CD4-positive, alpha-beta T cell (primary cell): Measurements from ENCODE around the gene FUBP3. TPM values are rescaled to one million over a fixed set of nuclear protein-coding genes. Genes with fewer than 3 reads are reported as not detected.

Experiments
- ATAC-seq: fragments of 200-7000 bp; cut with Tn5 transposase; one replicate; pipeline ENCODE4 v1.10.0; 2022; ENCODE audit warnings: mild to moderate bottlenecking; ENCODE audit not compliant: poor library complexity
- CTCF ChIA-PET: fragments of 350-600 bp; sonication (Branson Sonifier 250); formaldehyde crosslinking; loops from one replicate; lab custom pipeline; 2021; ENCODE audit warnings: antibody characterized with exemption, inconsistent platforms; lab: Charles Lee
- POLR2A ChIA-PET: fragments of 350-600 bp; sonication (Branson Sonifier 250); formaldehyde crosslinking; loops from one replicate; lab custom pipeline; 2021; ENCODE audit warnings: antibody characterized with exemption, inconsistent platforms; lab: Charles Lee
- DNase-seq, 14 experiments: peaks; one replicate each; pipeline ENCODE4 v3.0.0-alpha.2; 2013 to 2020; ENCODE audit warnings: mixed read lengths in 2 of 14
- H3K27ac ChIP-seq, 2 donors: one replicate each; pipeline versions ENCODE4 v1.5.1 to v1.7.0; 2013; ENCODE audit warnings: low read length in 2 of 2, low read depth in 1 of 2, mild to moderate bottlenecking in 1 of 2
- H3K27me3 ChIP-seq, 2 experiments: 1 replicate in 1 of 2; 2 replicates in 1 of 2; pipeline versions ENCODE4 v1.6.1 to v1.7.0; 2013; ENCODE audit warnings: low read length in 2 of 2, control low read depth in 1 of 2, mild to moderate bottlenecking in 1 of 2, moderate library complexity in 1 of 2; ENCODE audit not compliant: insufficient read depth in 2 of 2, control insufficient read depth in 1 of 2
- H3K36me3 ChIP-seq: one replicate; pipeline ENCODE4 v1.6.1; 2013; ENCODE audit warnings: low read length, control low read depth; ENCODE audit not compliant: insufficient read depth
- H3K4me1 ChIP-seq: one replicate; pipeline ENCODE4 v1.6.1; 2013; ENCODE audit warnings: low read length, control low read depth; ENCODE audit not compliant: insufficient read depth
- H3K4me3 ChIP-seq: one replicate; pipeline ENCODE4 v1.5.1; 2013; ENCODE audit warnings: mild to moderate bottlenecking, low read length, moderate library complexity
- H3K9me3 ChIP-seq, 2 experiments: 1 replicate in 1 of 2; 2 replicates in 1 of 2; pipeline versions ENCODE4 v1.6.1 to v1.7.0; 2013; ENCODE audit warnings: low read length in 2 of 2, mild to moderate bottlenecking in 2 of 2, control low read depth in 1 of 2, moderate library complexity in 1 of 2; ENCODE audit not compliant: control insufficient read depth in 1 of 2, insufficient read depth in 1 of 2
- H3K27ac Mint-ChIP-seq: one replicate; pipeline ENCODE4 v1.8.0; 2020; ENCODE audit warnings: mixed read lengths
- H3K27me3 Mint-ChIP-seq: one replicate; pipeline ENCODE4 v1.8.0; 2021; ENCODE audit warnings: mixed read lengths
- H3K36me3 Mint-ChIP-seq: one replicate; pipeline ENCODE4 v1.8.0; 2021; ENCODE audit warnings: low read depth, mixed read lengths
- H3K4me1 Mint-ChIP-seq: one replicate; pipeline ENCODE4 v1.8.0; 2021; ENCODE audit warnings: low read depth, mixed read lengths
- H3K4me3 Mint-ChIP-seq: one replicate; pipeline ENCODE4 v1.8.0; 2020; ENCODE audit warnings: mild to moderate bottlenecking, mixed read lengths
- H3K9me3 Mint-ChIP-seq: one replicate; pipeline ENCODE4 v1.8.0; 2020; ENCODE audit warnings: mixed read lengths
- CTCF ChIP-seq: fragments of 200-600 bp; IDR thresholded peaks from one replicate; pipeline ENCODE4 v1.8.0; 2022; ENCODE audit warnings: antibody characterized with exemption, mild to moderate bottlenecking
- intact Hi-C, 2 experiments: fragments of 100-400 bp; cut with DNase I in 1 of 2; cut with micrococcal nuclease in 1 of 2; formaldehyde crosslinking; loops; one replicate each; pipeline versions ENCODE4 v1.15.1 to v1.9.0; 2023 to 2025; cut with DNase I, micrococcal nuclease
- total RNA-seq, 174 experiments: library from RNA in 2 of 174; stranded (reverse) in 2 of 174; gene quantifications; one replicate each; pipeline ENCODE4 v1.2.3 and lab custom pipeline; 2021 to 2026

FUBP3 gene
- total RNA-seq, 2 experiments from 2014 or later, result 21.2 to 30.2 TPM

GRCh38 chr9:130589754-130590153 lies 10.4 kb downstream of the FUBP3 start:
- H3K27ac ChIP-seq, result no peak overlapping the region
- H3K27me3 ChIP-seq, result no peaks in the 10 kb centered on the region
- TF ChIP-seq CTCF, result no peak
- Mint-ChIP-seq H3K36me3 (peaks cover 49% of the 10 kb centered on the region), H3K27ac (no peak overlapping the region), H3K9me3 (no peaks in the 10 kb centered on the region), H3K4me3 (no peak overlapping the region), H3K27me3 (no peaks in the 10 kb centered on the region), H3K4me1 (peaks cover 27% of the 10 kb centered on the region)
- H3K9me3 ChIP-seq, result no peaks in the 10 kb centered on the region
- intact Hi-C loops, result no loop called here
- H3K36me3 ChIP-seq, result peaks cover 15% of the 10 kb centered on the region
- CTCF ChIA-PET, result no interaction called here
- ATAC-seq (no peak), DNase-seq (no peak)
- POLR2A ChIA-PET, result no interaction called here
- H3K4me3 ChIP-seq, result no peak overlapping the region
- no peaks in the 10 kb centered on the region for H3K4me1 ChIP-seq

GRCh38 chr9:130590305-130590704 lies 10.9 kb downstream of the FUBP3 start:
- Mint-ChIP-seq H3K36me3 (peaks cover 47% of the 10 kb centered on the region), H3K27ac (no peak overlapping the region), H3K27me3 (no peaks in the 10 kb centered on the region), H3K9me3 (no peaks in the 10 kb centered on the region), H3K4me1 (peaks cover 24% of the 10 kb centered on the region), H3K4me3 (no peak overlapping the region)
- Histone ChIP-seq H3K9me3 (no peaks in the 10 kb centered on the region), H3K27me3 (no peaks in the 10 kb centered on the region), H3K4me3 (no peak overlapping the region), H3K27ac (no peak overlapping the region), H3K36me3 (peaks cover 16% of the 10 kb centered on the region), H3K4me1 (no peaks in the 10 kb centered on the region)
- ChIA-PET CTCF (no interaction called here), POLR2A (no interaction called here)
- no peak for TF ChIP-seq CTCF
- DNase-seq (no peak), ATAC-seq (no peak)
- intact Hi-C loops, result no loop called here

DNA sequence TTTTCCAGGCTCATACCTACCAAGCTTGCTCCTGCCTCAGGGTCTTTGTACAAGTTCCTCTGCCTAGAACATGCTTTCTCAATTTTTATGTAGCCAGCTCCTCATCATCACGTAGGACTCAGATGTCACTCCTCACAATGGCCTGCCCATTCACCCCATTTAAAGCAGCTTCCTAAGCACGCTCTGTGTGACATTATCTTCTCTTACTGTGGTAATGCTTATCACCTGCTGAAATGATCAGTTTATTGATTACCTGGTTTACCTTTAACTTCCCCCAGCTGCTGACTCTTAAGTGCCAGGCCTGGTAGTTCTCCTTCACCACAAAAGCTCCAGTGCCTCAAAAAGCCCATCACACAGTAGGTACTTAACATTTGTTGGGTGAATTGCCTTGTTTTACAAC lies 13.6 kb downstream of the FUBP3 start:
- intact Hi-C loops, result no loop called here

More for the DNA sequence above, 13.6 kb downstream of the FUBP3 start:
- Mint-ChIP-seq H3K4me1 (peaks cover 11% of the 10 kb centered on the region), H3K4me3 (no peak overlapping the region), H3K27ac (no peak overlapping the region), H3K27me3 (no peaks in the 10 kb centered on the region), H3K9me3 (no peaks in the 10 kb centered on the region), H3K36me3 (peaks cover 60% of the 10 kb centered on the region)
- H3K9me3 ChIP-seq, result no peaks in the 10 kb centered on the region
- ChIA-PET POLR2A (interaction anchor here (0.6 kb wide), 1 partner anchor 117 kb away, joined by 3 read pairs; no protein-coding TSS in a partner anchor), CTCF (no interaction called here)
- ATAC-seq (no peak), DNase-seq (no peak)
- no peak for TF ChIP-seq CTCF
- H3K4me3 ChIP-seq, result no peak overlapping the region
- no peak overlapping the region for H3K27ac ChIP-seq
- no peaks in the 10 kb centered on the region for H3K27me3 ChIP-seq
- peaks cover 42% of the 10 kb centered on the region for H3K36me3 ChIP-seq
- no peaks in the 10 kb centered on the region for H3K4me1 ChIP-seq
